ENCODE results near the gene KCNQ4. TPM values are rescaled to one million over a fixed set of nuclear protein-coding genes. Genes with fewer than 3 reads are reported as not detected.
A peak's percentile ranks its signal among the peaks of the same experiment; 100 is the strongest.

The KCNQ4 gene
- total and polyA plus RNA-seq, 10 of the 15 experiments (the other 5 are each of a cell fraction or from before 2014, with no cell fraction given): 0.04 to 0.18 (median 0.08) TPM; not detected in 2

DNA sequence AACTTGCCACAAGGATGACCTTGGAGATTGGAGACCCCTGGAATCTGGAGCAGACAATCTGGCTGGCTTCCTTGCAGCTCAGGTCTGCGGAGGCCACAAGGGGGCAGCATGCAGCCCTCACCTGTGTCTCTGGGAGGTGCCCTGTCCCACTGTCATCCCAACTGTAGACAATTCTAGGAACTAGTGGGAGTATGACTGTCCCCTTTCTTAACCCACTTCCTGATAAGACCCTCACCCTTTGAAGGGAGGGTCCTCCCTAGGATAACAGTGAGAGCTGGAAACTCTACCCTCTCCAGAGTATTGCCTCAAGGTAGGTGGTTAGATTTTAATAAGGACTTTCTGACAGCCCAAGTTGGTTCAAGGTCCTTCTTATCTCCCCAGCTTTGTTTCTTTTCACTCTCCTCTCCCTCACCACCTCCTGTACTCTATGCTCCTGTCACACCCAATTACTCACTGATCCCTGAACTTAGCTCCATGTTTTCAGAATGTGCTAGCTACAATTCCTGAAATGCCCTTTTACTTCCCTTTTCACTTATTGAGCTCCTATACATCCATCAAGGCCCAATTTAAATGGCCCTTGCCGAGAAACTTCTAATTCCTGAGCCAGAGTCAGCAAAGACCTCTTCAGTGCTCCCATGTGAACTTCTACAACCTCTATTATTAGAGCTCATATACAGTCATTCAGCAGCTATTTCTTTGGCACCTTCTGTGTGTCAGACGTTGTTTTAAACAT lies 9.2 kb upstream of the KCNQ4 start:
- H4K20me1 ChIP-seq (ENCODE audit: control insufficient read depth, insufficient read depth): no peaks in the 10 kb centered on the region
- DNase-seq (ENCODE audit: low read depth, low spot score) (no peak), ATAC-seq (peak; percentile 88), FAIRE-seq (peak; percentile 76)
- no peak overlapping the region for H2AFZ ChIP-seq (ENCODE audit: control insufficient read depth, low read depth, low read length)
- TF ChIP-seq YY1 (IDR thresholded peaks at IDR 0.05; ENCODE audit: low read depth, low read length): peak; percentile 45; the same call in 1 of the 2 replicates
- 0 out of 2 replicates have a peak, but pooled peaks have one; percentile 38 for TF ChIP-seq IKZF1 (conservative IDR thresholded peaks at IDR 0.05)
- TF ChIP-seq TBL1XR1 (IDR thresholded peaks at IDR 0.05; ENCODE audit: low read depth, low read length): 0 out of 2 replicates have a peak, but pooled peaks have one; percentile 33
- TF ChIP-seq FOXK2 (IDR thresholded peaks at IDR 0.05): no peak
- TF ChIP-seq SMC3 (IDR thresholded peaks at IDR 0.05; ENCODE audit: borderline replicate concordance, low read length): peak; percentile 94
- no peak for TF ChIP-seq KDM1A (IDR thresholded peaks at IDR 0.05; ENCODE audit: borderline replicate concordance)
- 0 out of 2 replicates have a peak, but pooled peaks have one; percentile 25 for TF ChIP-seq GATAD2B (conservative IDR thresholded peaks at IDR 0.05; ENCODE audit: low read depth)
- TF ChIP-seq MYB (IDR thresholded peaks at IDR 0.05; ENCODE audit: borderline replicate concordance, low read depth, low read length): no peak
- TF ChIP-seq RAD21 (IDR thresholded peaks at IDR 0.05; ENCODE audit: insufficient read depth, low read depth, low read length): peak; percentile 65
- TF ChIP-seq, protein P1, sequence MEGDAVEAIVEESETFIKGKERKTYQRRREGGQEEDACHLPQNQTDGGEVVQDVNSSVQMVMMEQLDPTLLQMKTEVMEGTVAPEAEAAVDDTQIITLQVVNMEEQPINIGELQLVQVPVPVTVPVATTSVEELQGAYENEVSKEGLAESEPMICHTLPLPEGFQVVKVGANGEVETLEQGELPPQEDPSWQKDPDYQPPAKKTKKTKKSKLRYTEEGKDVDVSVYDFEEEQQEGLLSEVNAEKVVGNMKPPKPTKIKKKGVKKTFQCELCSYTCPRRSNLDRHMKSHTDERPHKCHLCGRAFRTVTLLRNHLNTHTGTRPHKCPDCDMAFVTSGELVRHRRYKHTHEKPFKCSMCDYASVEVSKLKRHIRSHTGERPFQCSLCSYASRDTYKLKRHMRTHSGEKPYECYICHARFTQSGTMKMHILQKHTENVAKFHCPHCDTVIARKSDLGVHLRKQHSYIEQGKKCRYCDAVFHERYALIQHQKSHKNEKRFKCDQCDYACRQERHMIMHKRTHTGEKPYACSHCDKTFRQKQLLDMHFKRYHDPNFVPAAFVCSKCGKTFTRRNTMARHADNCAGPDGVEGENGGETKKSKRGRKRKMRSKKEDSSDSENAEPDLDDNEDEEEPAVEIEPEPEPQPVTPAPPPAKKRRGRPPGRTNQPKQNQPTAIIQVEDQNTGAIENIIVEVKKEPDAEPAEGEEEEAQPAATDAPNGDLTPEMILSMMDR (IDR thresholded peaks at IDR 0.05 in 2 of 3, conservative IDR thresholded peaks at IDR 0.05 in 1 of 3; ENCODE audit: control insufficient read depth in 2 of 3, extremely low read depth in 1 of 3, insufficient read depth in 1 of 3, low read depth in 3 of 3, low read length in 3 of 3): peak; percentile 79 to 91 (median 86)
- TF ChIP-seq, protein P2, sequence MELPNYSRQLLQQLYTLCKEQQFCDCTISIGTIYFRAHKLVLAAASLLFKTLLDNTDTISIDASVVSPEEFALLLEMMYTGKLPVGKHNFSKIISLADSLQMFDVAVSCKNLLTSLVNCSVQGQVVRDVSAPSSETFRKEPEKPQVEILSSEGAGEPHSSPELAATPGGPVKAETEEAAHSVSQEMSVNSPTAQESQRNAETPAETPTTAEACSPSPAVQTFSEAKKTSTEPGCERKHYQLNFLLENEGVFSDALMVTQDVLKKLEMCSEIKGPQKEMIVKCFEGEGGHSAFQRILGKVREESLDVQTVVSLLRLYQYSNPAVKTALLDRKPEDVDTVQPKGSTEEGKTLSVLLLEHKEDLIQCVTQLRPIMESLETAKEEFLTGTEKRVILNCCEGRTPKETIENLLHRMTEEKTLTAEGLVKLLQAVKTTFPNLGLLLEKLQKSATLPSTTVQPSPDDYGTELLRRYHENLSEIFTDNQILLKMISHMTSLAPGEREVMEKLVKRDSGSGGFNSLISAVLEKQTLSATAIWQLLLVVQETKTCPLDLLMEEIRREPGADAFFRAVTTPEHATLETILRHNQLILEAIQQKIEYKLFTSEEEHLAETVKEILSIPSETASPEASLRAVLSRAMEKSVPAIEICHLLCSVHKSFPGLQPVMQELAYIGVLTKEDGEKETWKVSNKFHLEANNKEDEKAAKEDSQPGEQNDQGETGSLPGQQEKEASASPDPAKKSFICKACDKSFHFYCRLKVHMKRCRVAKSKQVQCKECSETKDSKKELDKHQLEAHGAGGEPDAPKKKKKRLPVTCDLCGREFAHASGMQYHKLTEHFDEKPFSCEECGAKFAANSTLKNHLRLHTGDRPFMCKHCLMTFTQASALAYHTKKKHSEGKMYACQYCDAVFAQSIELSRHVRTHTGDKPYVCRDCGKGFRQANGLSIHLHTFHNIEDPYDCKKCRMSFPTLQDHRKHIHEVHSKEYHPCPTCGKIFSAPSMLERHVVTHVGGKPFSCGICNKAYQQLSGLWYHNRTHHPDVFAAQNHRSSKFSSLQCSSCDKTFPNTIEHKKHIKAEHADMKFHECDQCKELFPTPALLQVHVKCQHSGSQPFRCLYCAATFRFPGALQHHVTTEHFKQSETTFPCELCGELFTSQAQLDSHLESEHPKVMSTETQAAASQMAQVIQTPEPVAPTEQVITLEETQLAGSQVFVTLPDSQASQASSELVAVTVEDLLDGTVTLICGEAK (IDR thresholded peaks at IDR 0.05; ENCODE audit: borderline replicate concordance): no peak
- TF ChIP-seq IKZF2 (IDR thresholded peaks at IDR 0.05): 0 out of 4 replicates have a peak, but pooled peaks of 1 of the 2 experiments have one; percentile 19
- TF ChIP-seq EED (IDR thresholded peaks at IDR 0.05; ENCODE audit: low read depth): peak; percentile 34; the same call in 1 of the 2 replicates
- SMC1A ChIA-PET (ENCODE audit: uncharacterized antibody, unreplicated experiment): interaction anchor here (0.6 to 7.5 kb wide), 43 partner anchors 9 to 180 kb away, joined by 3 to 111 read pairs (median 4); partner anchors contain the start of genes KCNQ4 and NFYC
- BruUV-seq (replicated peaks): no TSS peak
- no peak overlapping the region for H3K4me2 ChIP-seq (ENCODE audit: control insufficient read depth, insufficient read depth)
- no peaks in the 10 kb centered on the region for H3K4me1 ChIP-seq (ENCODE audit: control insufficient read depth, insufficient read depth, low read length)
- no peak overlapping the region for H3K27ac ChIP-seq (ENCODE audit: control insufficient read depth, insufficient read depth)
- in situ Hi-C loops (cut with MboI): no loop called here
- CTCF ChIA-PET: interaction anchor here (0.5 to 8.9 kb wide), 66 partner anchors 8 to 1037 kb away, joined by 3 to 254 read pairs (median 4); partner anchors contain the start of genes EXO5, NFYC, RIMS3 and ZNF684
- H3K79me2 ChIP-seq (ENCODE audit: control insufficient read depth, insufficient read depth, low read length): no peaks in the 10 kb centered on the region
- no peak overlapping the region for H3K9ac ChIP-seq (ENCODE audit: control insufficient read depth, insufficient read depth, low read length)
- 43% methylated on average over 3 of the region's 3 CpGs for WGBS (ENCODE audit: insufficient coverage, insufficient replicate concordance, low lambda C conversion rate, missing lambda C conversion rate)
- peaks cover 14 to 27% of the 10 kb centered on the region in 2 experiments for H3K36me3 ChIP-seq (ENCODE audit: control insufficient read depth in 2 of 2, insufficient read depth in 2 of 2, low read length in 1 of 2)
- H3K9me3 ChIP-seq (replicated peaks; ENCODE audit: control insufficient read depth, insufficient read depth, low read length): no peaks in the 10 kb centered on the region; the same call in 2 of the 3 replicates
- RAD21 ChIA-PET (ENCODE audit: unreplicated experiment): interaction anchor here (0.6 to 6.5 kb wide), 21 partner anchors 8 to 242 kb away, joined by 3 to 86 read pairs (median 6); partner anchors contain the start of gene NFYC
- no peaks in the 10 kb centered on the region for H3K27me3 ChIP-seq (replicated peaks in 1 of 2; ENCODE audit: control insufficient read depth in 2 of 2, insufficient read depth in 2 of 2, low read length in 1 of 2)
- intact Hi-C loops (cut with micrococcal nuclease; ENCODE audit: unreplicated experiment): loop anchor here (1.0 to 5.0 kb wide), 2 partner anchors 76 to 178 kb away; no protein-coding TSS in a partner anchor
- POLR2A ChIA-PET: interaction anchor here (0.6 to 2.0 kb wide), 3 partner anchors 12 to 496 kb away, joined by 3 to 5 read pairs (median 3); no protein-coding TSS in a partner anchor
- no peak overlapping the region for H3K4me3 ChIP-seq

All from GM12878 (cell line).